Kidney epithelial cell (primary cell): ENCODE results near the gene NHEJ1. TPM values are rescaled to one million over a fixed set of nuclear protein-coding genes. Genes with fewer than 3 reads are reported as not detected.

Experiments
- DNase-seq: peaks from one replicate; pipeline ENCODE4 v3.0.0-alpha.2; 2010; ENCODE audit warnings: low read depth
- H3K27me3 ChIP-seq: 2 replicates; pipeline ENCODE4 v1.6.0; 2011; ENCODE audit warnings: low read length; ENCODE audit not compliant: control insufficient read depth, insufficient read depth
- H3K36me3 ChIP-seq: 2 replicates; pipeline ENCODE4 v1.5.1; 2011; ENCODE audit warnings: low read length; ENCODE audit not compliant: control insufficient read depth, insufficient read depth
- H3K4me3 ChIP-seq: 2 replicates; pipeline ENCODE4 v1.5.1; 2011; ENCODE audit warnings: low read depth, mild to moderate bottlenecking, control low read depth, low read length
- total RNA-seq: library from RNA; depleted of rRNA; stranded (reverse); fragments of >200 nt; gene quantifications from 2 replicates; pipeline ENCODE4 v1.2.3, GENCODE V29; 2015
- TF ChIP-seq, protein P1 (sequence below): IDR thresholded peaks from 2 replicates; pipeline ENCODE4 v1.5.1; 2011; ENCODE audit warnings: mild to moderate bottlenecking, moderate library complexity, low read length, control low read depth, inconsistent platforms; ENCODE audit not compliant: insufficient read depth, poor library complexity, severe bottlenecking

The NHEJ1 gene
- total RNA-seq, 1 donor from 2014 or later: 16.1 TPM

DNA sequence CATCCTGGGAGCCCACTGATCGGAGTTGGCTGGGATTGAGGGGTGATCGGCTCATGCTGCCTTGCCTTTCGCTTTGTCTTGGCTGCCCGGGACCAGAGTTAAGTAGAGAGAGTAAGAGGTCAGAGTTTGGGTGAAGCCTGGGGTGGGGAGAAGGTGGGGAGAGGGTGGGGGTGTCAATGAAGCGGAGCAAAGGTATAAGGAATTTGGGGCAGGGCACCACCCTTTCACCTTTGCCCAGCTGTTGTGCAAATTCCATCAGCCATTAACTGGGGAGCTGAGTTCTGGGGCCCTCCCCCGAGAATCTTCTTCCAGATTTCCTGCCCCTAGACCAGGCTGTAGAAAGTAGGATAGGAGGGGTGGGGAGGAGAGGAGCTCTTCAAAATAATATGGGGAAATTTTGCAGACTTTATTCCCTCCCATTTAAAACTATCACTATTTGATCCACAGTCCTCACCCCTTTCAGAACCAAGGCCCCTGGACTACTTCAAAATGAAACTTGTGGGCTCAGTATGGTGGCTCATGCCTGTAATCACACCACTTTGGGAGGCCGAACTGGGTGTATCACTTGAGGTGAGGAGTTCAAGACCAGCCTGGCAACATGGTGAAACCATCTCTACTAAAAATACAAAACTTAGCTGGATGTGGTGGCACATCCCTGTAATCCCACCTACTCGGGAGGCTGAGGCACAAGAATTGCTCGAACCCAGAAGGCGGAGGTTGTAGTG is 9.5 kb upstream of the NHEJ1 start, which contains the start of gene SLC23A3:
TSS of gene SLC23A3 (minus strand) at position 100 of the 725 bp plus-strand sequence. CDS start at position 55, 45 bp downstream.
- TF ChIP-seq, protein P1, sequence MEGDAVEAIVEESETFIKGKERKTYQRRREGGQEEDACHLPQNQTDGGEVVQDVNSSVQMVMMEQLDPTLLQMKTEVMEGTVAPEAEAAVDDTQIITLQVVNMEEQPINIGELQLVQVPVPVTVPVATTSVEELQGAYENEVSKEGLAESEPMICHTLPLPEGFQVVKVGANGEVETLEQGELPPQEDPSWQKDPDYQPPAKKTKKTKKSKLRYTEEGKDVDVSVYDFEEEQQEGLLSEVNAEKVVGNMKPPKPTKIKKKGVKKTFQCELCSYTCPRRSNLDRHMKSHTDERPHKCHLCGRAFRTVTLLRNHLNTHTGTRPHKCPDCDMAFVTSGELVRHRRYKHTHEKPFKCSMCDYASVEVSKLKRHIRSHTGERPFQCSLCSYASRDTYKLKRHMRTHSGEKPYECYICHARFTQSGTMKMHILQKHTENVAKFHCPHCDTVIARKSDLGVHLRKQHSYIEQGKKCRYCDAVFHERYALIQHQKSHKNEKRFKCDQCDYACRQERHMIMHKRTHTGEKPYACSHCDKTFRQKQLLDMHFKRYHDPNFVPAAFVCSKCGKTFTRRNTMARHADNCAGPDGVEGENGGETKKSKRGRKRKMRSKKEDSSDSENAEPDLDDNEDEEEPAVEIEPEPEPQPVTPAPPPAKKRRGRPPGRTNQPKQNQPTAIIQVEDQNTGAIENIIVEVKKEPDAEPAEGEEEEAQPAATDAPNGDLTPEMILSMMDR: no peak
- Histone ChIP-seq H3K27me3 (no peaks in the 10 kb centered on the region), H3K36me3 (no peaks in the 10 kb centered on the region), H3K4me3 (no peak within 1 kb of the TSS)
- DNase-seq: no peak

DNA sequence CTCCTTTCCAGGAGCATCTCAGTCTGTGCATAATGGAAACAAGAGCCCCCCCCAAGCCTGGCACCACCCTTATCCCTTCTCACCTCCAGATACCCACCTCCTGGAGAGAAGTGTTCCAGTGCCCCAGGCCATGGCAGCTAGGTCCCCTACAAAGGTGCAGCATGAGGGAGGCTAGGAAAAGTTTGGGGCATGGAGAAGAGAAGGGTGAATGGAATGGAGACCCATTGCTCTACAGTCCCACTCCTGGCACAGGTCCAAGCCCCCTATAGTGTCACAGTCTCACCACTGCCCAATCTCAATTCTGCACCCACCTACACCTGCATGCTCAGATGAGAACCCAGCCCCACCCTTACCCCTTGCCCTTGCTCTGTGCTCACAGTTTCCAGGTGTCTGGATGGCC is 8.3 kb upstream of the NHEJ1 start:
- DNase-seq: no peak
- Histone ChIP-seq H3K36me3 (no peaks in the 10 kb centered on the region), H3K27me3 (no peaks in the 10 kb centered on the region), H3K4me3 (no peak overlapping the region)
- TF ChIP-seq, protein P1: no peak

DNA sequence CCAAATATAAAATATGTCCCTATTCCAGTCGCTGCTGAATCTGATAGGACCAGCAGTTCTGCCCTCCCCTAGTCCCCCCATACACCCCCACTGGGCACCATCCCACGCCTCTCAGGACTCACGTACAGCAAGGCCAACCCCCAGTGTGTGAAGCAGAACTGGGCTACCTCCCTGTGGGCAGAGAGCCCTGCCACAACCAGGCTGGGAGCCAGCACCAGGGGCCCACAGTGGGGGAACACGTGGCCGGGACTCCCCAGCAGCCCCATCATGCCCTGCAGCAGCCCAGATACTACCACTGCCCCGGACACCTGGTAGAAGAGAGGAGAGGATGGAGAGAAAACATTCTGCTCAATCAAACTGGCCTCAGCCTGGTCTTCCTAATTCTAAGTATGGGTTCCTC is 7.9 kb upstream of the NHEJ1 start:
- no peaks in the 10 kb centered on the region for H3K27me3 ChIP-seq
- TF ChIP-seq, protein P1: no peak
- no peak overlapping the region for H3K4me3 ChIP-seq
- no peak for DNase-seq
- H3K36me3 ChIP-seq: no peaks in the 10 kb centered on the region

DNA sequence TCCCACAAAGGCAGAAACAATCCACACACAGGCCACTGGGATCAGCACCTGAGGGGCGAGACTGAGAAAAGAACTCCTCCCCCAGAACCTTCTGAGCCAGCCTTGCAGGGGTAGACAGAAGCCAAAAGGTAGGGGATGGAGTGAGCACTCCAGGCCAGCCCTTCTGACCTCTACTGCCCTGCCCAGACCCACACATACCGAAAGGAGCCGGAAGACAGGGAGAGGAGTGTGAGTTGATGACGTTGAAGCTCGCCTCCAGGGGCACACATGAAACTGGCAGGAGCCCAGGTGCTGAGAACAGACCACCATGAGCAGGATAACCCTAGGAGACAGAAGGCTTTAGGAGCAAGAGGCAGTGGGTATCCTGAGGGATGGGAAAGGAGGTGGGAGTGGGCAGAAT is 7.4 kb upstream of the NHEJ1 start:
- no peaks in the 10 kb centered on the region for H3K27me3 ChIP-seq
- H3K4me3 ChIP-seq: no peak overlapping the region
- TF ChIP-seq, protein P1: no peak
- no peak for DNase-seq
- H3K36me3 ChIP-seq: no peaks in the 10 kb centered on the region

DNA sequence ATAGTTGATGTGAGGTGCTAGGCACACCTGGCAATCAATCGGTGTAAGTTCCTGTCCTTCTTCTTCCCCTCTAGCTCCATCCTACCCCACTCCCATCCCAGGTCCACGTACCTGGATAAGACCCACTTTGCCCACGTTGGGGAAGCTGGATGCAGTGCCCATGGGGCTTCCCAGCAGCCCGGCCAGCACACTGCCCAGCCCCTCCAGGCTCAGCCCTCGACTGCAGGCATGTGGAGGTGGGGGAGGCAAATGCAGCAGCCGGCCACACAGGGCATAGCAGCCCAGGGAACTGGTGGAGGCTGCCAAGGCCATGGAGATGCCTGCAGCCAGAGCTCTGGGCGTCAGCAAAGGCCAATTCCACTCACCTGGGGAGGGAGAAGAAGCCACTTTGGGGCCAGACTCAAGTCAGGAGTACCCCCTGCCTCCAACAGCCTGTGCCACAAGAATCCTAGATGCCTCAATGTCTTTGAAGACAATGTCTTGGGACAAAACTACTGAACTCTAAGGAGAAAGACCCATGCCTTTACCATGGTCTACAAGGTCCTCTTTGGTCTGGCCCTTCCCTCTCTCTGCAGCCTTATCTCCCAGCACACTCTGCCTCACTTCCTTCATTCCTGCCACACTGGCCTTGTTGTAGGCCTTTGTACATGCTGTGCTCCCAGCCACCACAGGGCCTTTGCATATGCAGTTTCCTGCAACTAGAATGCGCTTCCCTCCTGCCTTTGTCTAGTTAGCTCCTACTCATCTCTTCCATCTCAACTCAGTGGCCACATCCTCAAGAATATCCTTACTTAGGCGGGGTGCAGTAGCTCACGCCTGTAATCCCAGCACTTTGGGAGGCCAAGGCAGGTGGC is 4.7 kb upstream of the NHEJ1 start:
- Histone ChIP-seq H3K27me3 (no peaks in the 10 kb centered on the region), H3K36me3 (no peaks in the 10 kb centered on the region)
- TF ChIP-seq, protein P1: no peak

More for the DNA sequence above, 4.7 kb upstream of the NHEJ1 start:
- H3K4me3 ChIP-seq: no peak overlapping the region
- no peak for DNase-seq
